Activated T-cell treated with anti-CD3 and anti-CD28 coated beads for 48 hours (primary cell): Measurements from ENCODE around the gene MTUS2.

Experiments
- DNase-seq: peaks from one replicate; pipeline ENCODE4 v3.0.0-alpha.2; 2020; ENCODE audit warnings: low read depth

MTUS2 gene

GRCh38 chr13:29453617-29454011 is 633.5 kb downstream of the MTUS2 start:
- DNase-seq = no peak

GRCh38 chr13:29454931-29455481 is 634.9 kb downstream of the MTUS2 start:
- peak; percentile 1 for DNase-seq

GRCh38 chr13:29456419-29456818 is 636.3 kb downstream of the MTUS2 start:
- DNase-seq = no peak

GRCh38 chr13:29457299-29457698 is 637.2 kb downstream of the MTUS2 start:
- DNase-seq = no peak

DNA sequence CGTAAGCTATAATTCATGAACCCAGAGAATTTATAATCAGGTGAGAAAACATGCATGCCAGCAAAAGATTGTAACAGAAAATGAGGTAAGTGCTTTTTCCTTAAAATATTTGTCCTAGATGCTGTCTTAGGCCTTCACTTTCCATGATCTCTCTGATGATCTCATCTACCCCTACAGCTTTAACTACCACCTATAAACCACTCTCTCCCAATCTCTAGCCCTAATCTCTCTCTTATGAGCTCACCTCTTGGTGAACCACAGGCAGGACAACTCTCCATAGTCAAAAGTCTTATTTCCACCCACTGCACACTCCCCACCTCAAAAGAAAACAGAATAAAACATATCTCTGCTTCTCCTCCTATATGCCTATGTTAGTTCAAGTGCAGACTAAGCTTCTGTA is 638.3 kb downstream of the MTUS2 start:
- DNase-seq = no peak

DNA sequence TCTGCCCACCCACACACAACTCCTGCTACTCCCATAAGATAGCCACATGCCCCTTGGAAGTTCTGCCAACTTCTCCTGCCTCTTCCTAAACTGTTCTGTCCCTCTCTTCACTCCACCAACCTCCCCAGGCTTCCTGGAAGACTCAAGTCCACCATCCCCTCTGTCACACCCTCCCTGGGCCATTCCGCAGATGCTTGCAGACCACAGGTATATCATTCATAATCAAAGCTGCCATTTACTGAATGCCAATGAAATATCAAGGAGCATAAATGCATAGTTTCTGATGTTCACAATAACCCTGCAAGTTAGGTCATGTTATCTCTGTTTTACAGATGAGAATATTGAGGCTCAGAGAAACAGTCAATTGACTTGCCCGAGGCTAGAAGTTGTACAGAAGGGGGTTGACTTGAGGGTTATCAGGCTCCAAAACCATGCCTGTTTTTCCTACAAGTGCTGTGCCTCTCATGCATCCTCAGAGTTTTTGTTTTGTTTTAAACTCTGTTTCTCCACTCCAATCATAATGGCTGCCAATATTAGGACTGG is 639.7 kb downstream of the MTUS2 start:
- DNase-seq = no peak

DNA sequence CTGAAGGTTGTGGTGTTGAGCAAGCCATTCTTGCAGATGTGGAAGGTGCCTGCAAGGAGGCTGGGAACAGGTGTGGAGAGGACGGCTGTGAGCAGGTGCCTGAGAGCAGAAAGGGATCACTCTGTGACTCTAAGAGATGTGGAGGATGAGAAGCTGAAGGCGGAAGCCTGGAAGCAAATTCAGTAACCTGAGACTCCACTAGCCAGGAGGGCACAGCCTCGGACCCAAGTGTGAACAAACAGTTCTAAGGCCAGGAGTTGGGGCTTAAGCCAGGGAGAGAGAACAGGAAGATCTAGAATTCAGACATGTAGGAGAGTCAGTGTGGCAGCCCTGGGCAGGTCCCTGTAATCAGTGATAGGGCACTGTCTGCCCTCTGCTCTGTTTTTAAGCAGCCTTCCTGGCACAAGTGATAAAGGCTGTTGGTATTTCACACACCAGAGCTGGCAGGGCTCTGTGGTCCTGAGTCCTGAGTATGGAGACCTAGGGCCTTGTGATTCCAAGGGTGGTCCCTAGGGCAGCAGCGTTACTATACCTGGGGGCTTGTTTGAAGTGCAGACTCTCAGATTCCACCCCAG is 644.1 kb downstream of the MTUS2 start:
- no peak for DNase-seq

DNA sequence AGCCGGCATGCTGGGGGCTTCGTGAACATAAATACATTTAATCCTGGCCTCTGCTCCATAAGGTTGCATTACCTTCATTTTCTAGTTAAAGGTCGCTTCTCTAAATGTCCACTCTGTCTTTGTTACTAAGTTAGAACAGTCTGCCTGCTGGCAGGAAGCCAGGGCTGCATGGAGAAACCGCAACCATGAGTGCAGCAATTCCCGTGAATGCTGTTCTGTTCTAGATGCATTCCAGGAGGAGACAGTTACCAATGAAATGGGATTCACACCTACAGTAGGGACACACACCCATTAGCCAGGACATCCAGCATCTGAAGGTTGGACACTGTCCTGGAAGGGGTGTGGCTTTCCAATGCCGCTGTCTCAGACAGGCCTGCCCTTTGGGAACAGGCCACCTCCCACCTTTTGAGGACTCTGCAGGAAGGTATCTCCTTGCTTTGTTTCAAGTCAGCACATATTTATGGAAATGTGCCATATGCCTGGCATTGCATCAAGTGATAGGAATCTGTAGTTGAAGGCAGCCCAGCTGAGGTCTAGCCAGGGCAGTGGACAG is 645.7 kb downstream of the MTUS2 start:
- DNase-seq = no peak

DNA sequence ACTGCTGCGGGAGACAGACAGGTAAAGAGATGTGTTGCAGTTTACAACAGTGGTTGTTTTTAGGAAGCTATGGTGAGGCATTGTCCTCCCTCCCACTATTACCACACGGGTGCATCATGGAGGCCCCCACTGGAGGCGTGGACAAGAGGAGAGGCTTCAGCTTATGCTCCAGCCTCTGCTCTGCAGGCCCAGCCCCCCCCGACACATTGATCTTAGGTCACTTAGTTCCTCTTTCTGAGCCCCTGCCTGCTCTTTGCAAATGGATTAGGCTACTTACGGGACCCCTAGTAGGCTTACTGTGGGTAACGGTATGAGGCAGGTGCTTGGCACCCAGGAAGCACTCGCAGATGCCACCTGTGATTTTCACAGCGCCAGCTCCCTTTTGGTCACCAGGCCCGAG is 651.4 kb downstream of the MTUS2 start:
- DNase-seq = no peak

DNA sequence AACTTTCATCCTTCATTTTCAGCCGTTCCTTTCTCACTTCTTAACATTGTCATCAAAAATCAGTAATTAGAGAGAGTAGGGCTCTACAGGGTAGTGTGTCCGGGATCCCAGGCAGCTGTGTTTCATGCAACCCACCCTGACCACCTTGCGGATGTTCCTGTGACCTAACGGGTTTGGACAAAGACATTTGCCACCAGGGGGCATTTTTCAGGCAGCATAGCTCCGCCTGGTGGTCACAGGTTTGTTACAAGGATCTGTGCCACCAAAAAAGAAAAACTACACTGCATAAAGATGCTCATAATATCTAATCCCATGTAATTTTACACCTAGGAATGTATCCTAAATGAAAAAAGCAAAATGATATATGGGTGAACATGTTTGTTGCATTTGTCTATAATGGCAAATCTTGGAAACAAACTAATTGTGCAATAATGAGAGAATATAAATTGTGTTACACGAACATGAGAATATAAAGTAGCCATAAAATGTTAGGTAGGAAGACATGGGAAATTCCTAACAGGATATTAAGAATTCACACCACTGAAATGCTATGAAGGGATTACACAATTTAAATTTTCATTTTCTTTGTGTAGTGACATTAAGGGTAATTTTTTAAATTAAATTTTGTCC is 652.3 kb downstream of the MTUS2 start:
- peak; percentile 37 for DNase-seq

GRCh38 chr13:29473166-29473565 is 653.0 kb downstream of the MTUS2 start:
- DNase-seq = no peak

GRCh38 chr13:29474991-29475390 is 654.9 kb downstream of the MTUS2 start:
- DNase-seq = no peak

DNA sequence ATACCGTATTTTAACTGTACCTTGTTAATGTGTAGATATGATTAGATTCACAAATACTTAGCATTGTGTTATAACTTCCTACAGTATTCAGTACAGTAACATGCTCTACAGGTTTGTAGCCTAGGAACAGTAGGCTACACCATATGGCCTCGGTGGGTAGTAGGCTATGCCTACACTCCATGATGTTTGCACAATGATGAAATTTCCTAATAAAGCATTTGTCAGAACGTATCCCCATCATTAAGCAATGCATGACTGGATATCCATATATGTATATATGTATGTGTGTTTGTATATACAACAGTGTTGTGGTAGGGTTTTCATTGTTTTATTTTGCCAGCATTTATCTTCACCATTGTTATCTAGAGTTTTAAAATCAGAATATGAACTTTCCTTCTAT is 655.9 kb downstream of the MTUS2 start:
- no peak for DNase-seq

- no peak for DNase-seq
Measured at GRCh38 chr13:29479716-29480492, 659.8 kb downstream of the MTUS2 start.

- DNase-seq = no peak
Measured at GRCh38 chr13:29480893-29481525, 660.9 kb downstream of the MTUS2 start.

GRCh38 chr13:29481603-29482002 is 661.5 kb downstream of the MTUS2 start:
- DNase-seq = no peak

DNA sequence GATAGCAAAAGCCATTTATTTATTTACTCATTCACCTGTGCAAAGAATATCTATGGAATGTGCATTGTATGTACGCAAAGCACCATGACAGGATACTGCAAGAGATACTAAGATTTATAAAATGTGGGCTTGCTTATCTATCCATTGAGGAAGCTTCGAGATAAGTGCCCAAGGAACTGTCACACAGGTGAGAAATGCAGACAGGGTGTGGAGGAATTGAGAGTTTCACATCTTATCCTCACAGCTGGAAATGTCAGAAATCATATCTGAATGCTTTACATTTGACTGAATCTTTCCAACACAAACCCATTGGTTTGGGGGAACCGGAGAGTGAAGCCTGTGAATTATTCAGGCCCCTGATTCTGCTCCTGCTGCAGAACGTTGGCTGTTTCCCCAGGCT is 662.4 kb downstream of the MTUS2 start:
- no peak for DNase-seq

DNA sequence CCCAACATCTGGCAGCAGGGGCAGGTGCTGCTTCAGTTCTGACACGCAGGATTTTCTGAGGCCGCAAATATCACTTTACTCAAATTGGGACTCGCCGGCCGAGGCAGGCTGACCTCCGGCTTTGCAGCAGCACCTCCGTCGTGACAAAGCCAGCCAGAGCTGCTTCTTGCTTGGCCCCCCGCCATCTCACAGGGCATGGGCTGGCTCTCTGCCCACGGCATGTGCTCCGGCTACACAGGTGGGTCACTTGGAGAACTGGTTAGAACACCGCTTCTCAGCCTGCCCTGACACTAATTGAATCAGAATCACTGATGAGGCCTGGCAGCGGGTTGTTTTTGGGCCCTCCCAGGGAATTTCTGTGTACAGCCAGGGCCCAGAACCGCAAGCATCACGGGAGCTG is 663.1 kb downstream of the MTUS2 start:
- DNase-seq = no peak

GRCh38 chr13:29483623-29484022 is 663.5 kb downstream of the MTUS2 start:
- DNase-seq = no peak

GRCh38 chr13:29484236-29484635 is 664.1 kb downstream of the MTUS2 start:
- DNase-seq = no peak

- DNase-seq = no peak
Measured at GRCh38 chr13:29484796-29485195, 664.7 kb downstream of the MTUS2 start.

DNA sequence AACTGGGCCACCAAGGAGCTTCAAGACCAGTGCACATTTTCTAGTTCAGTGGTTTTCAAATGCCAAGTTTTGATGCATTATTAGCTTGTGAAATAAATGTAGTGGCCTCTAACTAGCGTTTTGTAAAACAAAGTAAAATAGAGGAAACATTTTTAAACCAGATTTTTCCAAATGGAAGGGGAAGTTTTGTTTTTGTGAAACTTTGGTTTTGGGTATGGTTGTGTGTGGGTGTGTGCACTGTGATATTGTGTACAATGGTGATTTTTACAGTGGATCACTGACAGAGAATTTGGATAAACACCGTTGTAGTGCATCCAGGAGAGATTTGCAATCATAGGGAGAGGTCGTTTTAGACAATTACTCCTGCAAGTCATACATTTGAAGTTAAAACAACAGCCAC is 666.4 kb downstream of the MTUS2 start:
- no peak for DNase-seq
